Heart left ventricle (tissue), 16 donors: ENCODE data around the gene SLN. TPM values are rescaled to one million over a fixed set of nuclear protein-coding genes. Genes with fewer than 3 reads are reported as not detected.

Source experiments
- ATAC-seq, 4 donors: fragments of 200-7000 bp; cut with Tn5 transposase; one replicate each; pipeline ENCODE4 v1.9.1; 2020 to 2022; ENCODE audit warnings: moderate library complexity in 4 of 4, mild to moderate bottlenecking in 3 of 4, moderate number of reproducible peaks in 1 of 4
- DNase-seq, 5 donors: peaks; one replicate each; pipeline ENCODE4 v3.0.0-alpha.2; 2020
- H3K27ac ChIP-seq, 12 donors: fragments of 200-600 bp; sonication (generic) in 4 of 12; one replicate each; pipeline versions ENCODE4 v1.5.0 to v1.8.0; 2016 to 2022; ENCODE audit warnings: mild to moderate bottlenecking in 2 of 12
- H3K27me3 ChIP-seq, 9 donors: fragments of 200-600 bp; sonication (generic) in 2 of 9; one replicate each; pipeline versions ENCODE4 v1.5.1 to v1.8.0; 2016 to 2022; ENCODE audit warnings: mild to moderate bottlenecking in 3 of 9
- H3K36me3 ChIP-seq, 9 donors: fragments of 200-600 bp; sonication (generic) in 2 of 9; one replicate each; pipeline versions ENCODE4 v1.5.0 to v1.8.0; 2018 to 2022; ENCODE audit warnings: mild to moderate bottlenecking in 2 of 9
- H3K4me1 ChIP-seq, 12 donors: fragments of 200-600 bp; sonication (generic) in 4 of 12; one replicate each; pipeline versions ENCODE4 v1.5.0 to v1.8.0; 2016 to 2022; ENCODE audit warnings: mild to moderate bottlenecking in 3 of 12
- H3K4me3 ChIP-seq, 12 donors: fragments of 200-600 bp; sonication (generic) in 4 of 12; one replicate each; pipeline versions ENCODE4 v1.5.0 to v1.8.0; 2017 to 2022; ENCODE audit warnings: mild to moderate bottlenecking in 9 of 12, moderate library complexity in 4 of 12
- H3K9me3 ChIP-seq, 12 donors: fragments of 200-600 bp; sonication (generic) in 4 of 12; one replicate each; pipeline versions ENCODE4 v1.5.0 to v1.8.0; 2016 to 2022; ENCODE audit warnings: mild to moderate bottlenecking in 1 of 12
- CTCF ChIP-seq, 12 donors: fragments of 200-600 bp; sonication (generic) in 4 of 12; IDR thresholded peaks; one replicate each; pipeline versions ENCODE4 v1.5.0 to v1.8.0; 2018 to 2022; ENCODE audit warnings: antibody characterized with exemption in 12 of 12, mild to moderate bottlenecking in 5 of 12
- POLR2A ChIP-seq, 2 donors: fragments of 450-650 bp; IDR thresholded peaks; one replicate each; pipeline ENCODE4 v1.6.1; 2017; ENCODE audit warnings: antibody characterized with exemption in 2 of 2, mild to moderate bottlenecking in 2 of 2, moderate library complexity in 2 of 2
- WGBS, 4 donors: extraction: QIAGEN DNeasy Blood & Tissue Kit in 2 of 4; methylation state at CpG; one replicate each; pipeline versions ENCODE4 v1.1.5 to v1.1.7; 2013 to 2018; 5-methylcytosine and 5-hydroxymethylcytosine counted together
- intact Hi-C, 10 donors: fragments of 100-400 bp; cut with DNase I; formaldehyde crosslinking; loops; one replicate each; pipeline versions ENCODE4 v1.11.1 to v1.14.2; 2022
- polyA plus RNA-seq, 2 donors: library from polyadenylated mRNA; stranded (reverse); fragments of 200-250 nt; gene quantifications; one replicate each; pipeline ENCODE4 v1.2.3, GENCODE V29; 2013
- total RNA-seq, 9 donors: library from RNA; depleted of rRNA in 2 of 9; stranded (reverse); fragments of >200 nt in 2 of 9; fragmentation: NEBNext Ultra II Directional in 3 of 9; extraction: Animal tissue kit (Norgen Biotek cat#: 25700) in 3 of 9; gene quantifications; one replicate each; pipeline versions ENCODE4 v1.1.0 to v1.2.4, GENCODE V29; 2016 to 2023
- donor health status: ischemic (EF 13 %, LVEDD 7.1; RV severe dilation, severe dysfunction).
- donor health status: healthy with polysubstance abuse.
- donor health status: DM: no; HTN: yes; CAD: no.
- donor health status: DM: no; HTN: no; CAD: no.
- donor health status: ischemic (EF 25% LVEDD 6.9; RV normal size, moderate dysfunction).
- donor health status: ischemic (EF 25% LVEDD 5.7; RV mildly dilated, moderate dysfunction).
- donor health status: healthy.
- donor health status: DM: yes; HTN: yes; CAD: no.
- donor health status: ischemic (EF 35%, LVEDD 5.7; RV mildly dilated, moderate dysfunction).
- donor health status: nonischemic (EF 11% LVEDD 7.7; RV severe dilation, severe dysfunction).
- donor health status: DM: yes; HTN: yes; CAD: no.
- donor health status: PGD.
- donor health status: ischemic (EF 29% LVEDD 5.4; RV normal size, mild dysfunction).
- donor health status: nonischemic (EF 23%, LVEDD 6.1; RV moderate dilation, normal function).

Gene SLN
- total and polyA plus RNA-seq, 11 donors = 1.1 to 64.8 (median 2.6) TPM

- WGBS, 4 donors = 76 to 81% (median 81%) methylated on average over 4 of the region's 4 CpGs
- peak overlapping the region in 1 of 12 donors; percentile 7 for H3K27ac ChIP-seq
- no peaks in the 10 kb centered on the region for H3K4me1 ChIP-seq
- H3K36me3 ChIP-seq = no peaks in the 10 kb centered on the region
- H3K4me3 ChIP-seq = no peak overlapping the region
- ATAC-seq (no peak), DNase-seq (no peak)
- intact Hi-C loops = no loop called here
- no peaks in the 10 kb centered on the region for H3K27me3 ChIP-seq
- TF ChIP-seq CTCF (IDR thresholded peaks at IDR 0.05) (no peak), POLR2A (IDR thresholded peaks at IDR 0.05) (no peak)
- no peaks in the 10 kb centered on the region for H3K9me3 ChIP-seq
Observed at GRCh38 chr11:107682171-107682570, 29.7 kb downstream of the SLN start.

- H3K9me3 ChIP-seq = no peaks in the 10 kb centered on the region
- no peak for TF ChIP-seq CTCF (IDR thresholded peaks at IDR 0.05)
- no peak for TF ChIP-seq POLR2A (IDR thresholded peaks at IDR 0.05)
- intact Hi-C loops = no loop called here
- no peaks in the 10 kb centered on the region for H3K4me1 ChIP-seq
- DNase-seq (no peak), ATAC-seq (no peak)
- H3K27me3 ChIP-seq = no peaks in the 10 kb centered on the region
- no peaks in the 10 kb centered on the region for H3K36me3 ChIP-seq
- no peak overlapping the region for H3K4me3 ChIP-seq
- 75 to 79% (median 78%) methylated on average over 4 of the region's 4 CpGs for WGBS, 4 donors
- no peak overlapping the region for H3K27ac ChIP-seq
Observed at GRCh38 chr11:107679255-107680024, 32.4 kb downstream of the SLN start.

GRCh38 chr11:107678632-107678971 is 33.3 kb downstream of the SLN start:
- no peak overlapping the region for H3K4me3 ChIP-seq
- ATAC-seq = no peak
- no peaks in the 10 kb centered on the region for H3K36me3 ChIP-seq
- no peak for TF ChIP-seq CTCF (IDR thresholded peaks at IDR 0.05)
- no peak for TF ChIP-seq POLR2A (IDR thresholded peaks at IDR 0.05)
- WGBS, 4 donors = 74 to 81% (median 81%) methylated on average over 6 of the region's 6 CpGs
- no peak for DNase-seq
- intact Hi-C loops = no loop called here
- H3K4me1 ChIP-seq = no peaks in the 10 kb centered on the region
- H3K27ac ChIP-seq = no peak overlapping the region
- no peaks in the 10 kb centered on the region for H3K27me3 ChIP-seq
- no peaks in the 10 kb centered on the region for H3K9me3 ChIP-seq

- TF ChIP-seq POLR2A (IDR thresholded peaks at IDR 0.05) (no peak), CTCF (IDR thresholded peaks at IDR 0.05) (no peak)
- H3K4me3 ChIP-seq = no peak overlapping the region
- no peak overlapping the region for H3K27ac ChIP-seq
- no peaks in the 10 kb centered on the region for H3K36me3 ChIP-seq
- WGBS, 4 donors = 79 to 84% (median 80%) methylated on average over 7 of the region's 7 CpGs
- no peak for ATAC-seq
- intact Hi-C loops = no loop called here
- DNase-seq = no peak
- H3K9me3 ChIP-seq = no peaks in the 10 kb centered on the region
- no peaks in the 10 kb centered on the region for H3K4me1 ChIP-seq
- H3K27me3 ChIP-seq = no peaks in the 10 kb centered on the region
Observed at GRCh38 chr11:107677924-107678631, 33.8 kb downstream of the SLN start.
